PC-9 (cell line): ENCODE data around the gene HES4. TPM values are rescaled to one million over a fixed set of nuclear protein-coding genes. Genes with fewer than 3 reads are reported as not detected.

Source experiments
- BruUV-seq: library from RNA; stranded (reverse); fragments of 400-500 nt; replicated peaks from 2 replicates; lab custom pipeline; 2021; lab: Mats Ljungman, UMichigan
- CTCF ChIA-PET: fragments of 300-600 bp; sonication (Branson Sonifier 250); formaldehyde crosslinking; loops from one replicate; lab custom pipeline; 2022; ENCODE audit warnings: antibody characterized with exemption; lab: Charles Lee
- POLR2A ChIA-PET: fragments of 300-600 bp; sonication (Branson Sonifier 250); formaldehyde crosslinking; loops from one replicate; lab custom pipeline; 2022; ENCODE audit warnings: antibody characterized with exemption; ENCODE audit not compliant: unreplicated experiment; lab: Charles Lee
- DNase-seq, 2 experiments: peaks; one replicate each; pipeline versions ENCODE4 v3.0.0 to v3.0.0-alpha.2; 2015 to 2022; ENCODE audit warnings: mixed read lengths in 1 of 2
- H2AFZ ChIP-seq: fragments of 200-600 bp; sonication (generic); 2 replicates; pipeline ENCODE4 v1.8.1; 2017; ENCODE audit warnings: antibody characterized with exemption
- H3F3A ChIP-seq: fragments of 200-600 bp; sonication (generic); 2 replicates; pipeline ENCODE4 v1.8.1; 2017; ENCODE audit warnings: antibody characterized with exemption, mild to moderate bottlenecking, low read depth; ENCODE audit not compliant: insufficient read depth
- H3K27ac ChIP-seq: fragments of 200-600 bp; sonication (generic); 2 replicates; pipeline ENCODE4 v1.6.1; 2016; ENCODE audit warnings: mixed run types
- H3K27me3 ChIP-seq: fragments of 200-600 bp; sonication (generic); 2 replicates; pipeline ENCODE4 v1.6.1; 2016; ENCODE audit warnings: low read depth, mixed run types; ENCODE audit not compliant: insufficient read depth
- H3K36me3 ChIP-seq: fragments of 200-600 bp; sonication (generic); 2 replicates; pipeline ENCODE4 v1.6.1; 2016; ENCODE audit warnings: low read depth, mixed run types
- H3K4me1 ChIP-seq: fragments of 200-600 bp; sonication (generic); replicated peaks from 2 replicates; pipeline ENCODE4 v1.6.1; 2016; ENCODE audit warnings: mixed run types; ENCODE audit not compliant: insufficient read depth
- H3K4me2 ChIP-seq: fragments of 200-600 bp; sonication (generic); 2 replicates; pipeline ENCODE4 v1.6.1; 2017; ENCODE audit warnings: mixed run types
- H3K4me3 ChIP-seq: fragments of 200-600 bp; sonication (generic); 2 replicates; pipeline ENCODE4 v1.6.1; 2016; ENCODE audit warnings: mixed run types
- H3K79me2 ChIP-seq: fragments of 200-600 bp; sonication (generic); 2 replicates; pipeline ENCODE4 v1.6.1; 2017; ENCODE audit warnings: low read depth, mixed run types
- H3K9me2 ChIP-seq: fragments of 200-600 bp; sonication (generic); 2 replicates; pipeline ENCODE4 v1.8.1; 2017; ENCODE audit warnings: mild to moderate bottlenecking; ENCODE audit not compliant: insufficient read depth
- H3K9me3 ChIP-seq: fragments of 200-600 bp; sonication (generic); 2 replicates; pipeline ENCODE4 v1.8.1; 2016; ENCODE audit warnings: low read depth; ENCODE audit not compliant: insufficient read depth
- H4K20me1 ChIP-seq: fragments of 200-600 bp; sonication (generic); 2 replicates; pipeline ENCODE4 v1.8.1; 2017; ENCODE audit not compliant: insufficient read depth
- EZH2 ChIP-seq: fragments of 200-600 bp; sonication (generic); IDR thresholded peaks from 2 replicates; pipeline ENCODE4 v1.8.0; 2017; ENCODE audit warnings: antibody characterized with exemption, low read depth
- intact Hi-C: fragments of 100-400 bp; cut with micrococcal nuclease; formaldehyde crosslinking; loops from one replicate; pipeline ENCODE4 v1.10.0; 2022; ENCODE audit not compliant: unreplicated experiment
- total RNA-seq: library from RNA; stranded (reverse); gene quantifications from 2 replicates; pipeline ENCODE4 v1.2.3, GENCODE V29; 2021
- TF ChIP-seq, protein P1 (sequence below): fragments of 200-600 bp; sonication (generic); conservative IDR thresholded peaks from 2 replicates; pipeline ENCODE4 v1.6.1; 2017; ENCODE audit warnings: mixed run types, antibody characterized with exemption, mild to moderate bottlenecking, moderate library complexity

The HES4 gene
- total RNA-seq, 1 experiment from 2014 or later: 19.2 TPM

DNA sequence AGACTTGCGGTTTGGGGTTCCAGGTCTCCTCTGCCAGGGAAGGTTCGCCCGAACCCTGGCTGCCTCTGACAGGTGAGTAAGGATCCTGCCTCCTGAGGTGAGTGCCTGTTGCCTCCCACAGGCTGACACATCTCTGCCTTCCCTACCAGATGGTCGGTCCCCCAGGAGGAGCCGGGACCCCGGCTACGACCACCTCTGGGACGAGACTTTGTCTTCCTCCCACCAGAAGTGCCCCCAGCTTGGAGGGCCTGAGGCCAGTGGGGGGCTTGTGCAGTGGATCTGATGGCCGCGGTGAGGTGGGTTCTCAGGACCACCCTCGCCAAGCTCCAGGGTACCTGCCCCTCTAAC is 25.6 kb downstream of the HES4 start:
- Histone ChIP-seq H3K4me1 (peaks cover 13% of the 10 kb centered on the region), H3K9me3 (no peaks in the 10 kb centered on the region), H4K20me1 (no peaks in the 10 kb centered on the region), H3K27ac (no peak overlapping the region), H3K79me2 (no peaks in the 10 kb centered on the region), H3K36me3 (no peaks in the 10 kb centered on the region), H2AFZ (no peak overlapping the region), H3K4me3 (no peak overlapping the region), H3K27me3 (no peaks in the 10 kb centered on the region), H3K9me2 (no peaks in the 10 kb centered on the region), H3F3A (peaks cover 34% of the 10 kb centered on the region), H3K4me2 (no peak overlapping the region)
- no TSS peak for BruUV-seq
- intact Hi-C loops: no loop called here
- DNase-seq: no peak
- CTCF ChIA-PET: no interaction called here
- TF ChIP-seq EZH2: no peak
- TF ChIP-seq, protein P1, sequence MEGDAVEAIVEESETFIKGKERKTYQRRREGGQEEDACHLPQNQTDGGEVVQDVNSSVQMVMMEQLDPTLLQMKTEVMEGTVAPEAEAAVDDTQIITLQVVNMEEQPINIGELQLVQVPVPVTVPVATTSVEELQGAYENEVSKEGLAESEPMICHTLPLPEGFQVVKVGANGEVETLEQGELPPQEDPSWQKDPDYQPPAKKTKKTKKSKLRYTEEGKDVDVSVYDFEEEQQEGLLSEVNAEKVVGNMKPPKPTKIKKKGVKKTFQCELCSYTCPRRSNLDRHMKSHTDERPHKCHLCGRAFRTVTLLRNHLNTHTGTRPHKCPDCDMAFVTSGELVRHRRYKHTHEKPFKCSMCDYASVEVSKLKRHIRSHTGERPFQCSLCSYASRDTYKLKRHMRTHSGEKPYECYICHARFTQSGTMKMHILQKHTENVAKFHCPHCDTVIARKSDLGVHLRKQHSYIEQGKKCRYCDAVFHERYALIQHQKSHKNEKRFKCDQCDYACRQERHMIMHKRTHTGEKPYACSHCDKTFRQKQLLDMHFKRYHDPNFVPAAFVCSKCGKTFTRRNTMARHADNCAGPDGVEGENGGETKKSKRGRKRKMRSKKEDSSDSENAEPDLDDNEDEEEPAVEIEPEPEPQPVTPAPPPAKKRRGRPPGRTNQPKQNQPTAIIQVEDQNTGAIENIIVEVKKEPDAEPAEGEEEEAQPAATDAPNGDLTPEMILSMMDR: no peak
- POLR2A ChIA-PET: no interaction called here

DNA sequence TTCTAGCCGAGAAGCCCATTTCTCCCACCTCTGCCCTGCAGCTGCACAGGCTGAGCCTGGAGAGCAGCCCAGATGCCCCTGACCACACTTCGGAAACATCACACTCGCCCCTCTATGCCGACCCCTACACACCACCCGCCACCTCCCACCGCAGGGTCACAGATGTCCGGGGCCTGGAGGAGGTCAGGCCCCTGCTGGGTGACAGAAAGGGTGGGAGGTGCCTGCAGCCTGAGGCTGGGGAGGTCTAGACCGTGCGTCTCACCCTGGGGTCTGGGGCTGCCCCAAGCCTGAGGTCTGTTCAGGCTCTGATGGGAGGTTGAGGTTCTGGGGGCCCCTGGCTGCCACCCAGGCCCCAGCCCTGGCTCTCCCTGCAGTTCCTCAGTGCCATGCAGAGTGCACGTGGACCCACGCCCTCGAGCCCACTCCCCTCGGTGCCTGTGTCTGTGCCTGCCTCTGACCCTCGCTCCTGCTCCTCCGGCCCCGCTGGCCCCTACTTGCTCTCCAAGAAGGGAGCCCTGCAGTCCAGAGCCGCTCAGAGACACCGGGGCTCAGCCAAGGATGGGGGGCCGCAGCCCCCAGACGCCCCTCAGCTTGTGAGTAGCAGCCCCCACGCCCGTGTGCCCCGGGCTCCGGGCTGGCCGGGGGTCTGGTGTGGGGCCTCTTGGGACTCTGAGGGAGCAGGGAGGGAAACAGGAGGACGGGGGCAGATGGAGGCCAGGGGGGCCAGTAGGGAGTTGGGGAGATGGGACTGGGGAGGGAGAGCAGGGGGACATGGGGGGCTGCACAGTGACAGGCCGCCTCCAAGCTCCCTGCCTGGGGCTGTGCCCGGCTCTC is 26.2 kb downstream of the HES4 start:
- CTCF ChIA-PET: no interaction called here
- no TSS peak for BruUV-seq

DNA sequence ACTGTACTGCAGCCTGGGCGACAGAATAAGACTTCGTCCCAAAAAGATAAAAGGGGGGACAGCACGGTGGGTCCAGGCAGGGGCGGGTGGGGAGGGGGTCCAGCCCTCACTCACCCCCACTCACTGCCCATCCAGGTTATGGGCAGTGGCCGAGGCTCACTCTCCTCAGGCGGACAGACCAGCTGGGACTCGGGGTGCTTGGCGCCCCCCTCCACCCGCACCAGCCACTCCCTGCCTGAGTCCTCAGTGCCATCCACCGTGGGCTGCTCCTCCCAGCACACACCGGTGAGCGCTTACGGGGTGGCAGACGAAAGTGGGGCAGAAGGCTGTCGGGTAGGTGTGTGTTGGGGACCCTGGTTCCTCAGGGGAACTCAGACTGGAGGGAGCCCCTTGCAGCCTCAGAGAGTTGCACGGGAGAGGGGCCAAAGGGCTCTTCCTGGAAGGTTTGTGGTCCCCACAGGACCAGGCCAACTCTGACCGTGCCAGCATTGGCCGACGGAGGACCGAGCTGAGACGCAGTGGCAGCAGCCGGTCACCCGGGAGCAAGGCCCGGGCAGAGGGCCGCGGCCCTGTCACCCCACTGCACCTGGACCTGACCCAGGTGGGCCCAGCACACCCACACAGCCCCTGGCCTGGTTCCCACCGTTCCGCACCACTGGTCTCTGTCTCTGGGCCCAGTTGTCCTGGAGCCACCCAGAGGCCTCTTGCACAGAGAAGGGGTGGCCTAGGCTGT is 27.0 kb downstream of the HES4 start:
- POLR2A ChIA-PET: no interaction called here
- Histone ChIP-seq H3K4me2 (no peak overlapping the region), H3K27me3 (no peaks in the 10 kb centered on the region), H3K4me3 (no peak overlapping the region), H3K36me3 (no peaks in the 10 kb centered on the region), H3K9me3 (no peaks in the 10 kb centered on the region), H3F3A (peaks cover 35% of the 10 kb centered on the region), H4K20me1 (no peaks in the 10 kb centered on the region), H2AFZ (no peak overlapping the region), H3K27ac (no peak overlapping the region), H3K9me2 (no peaks in the 10 kb centered on the region), H3K79me2 (no peaks in the 10 kb centered on the region), H3K4me1 (peaks cover 13% of the 10 kb centered on the region)
- no TSS peak for BruUV-seq
- TF ChIP-seq, protein P1: no peak
- TF ChIP-seq EZH2: no peak
- no peak for DNase-seq
- CTCF ChIA-PET: no interaction called here
- intact Hi-C loops: no loop called here

More for the DNA sequence above, 26.2 kb downstream of the HES4 start:
- no peak overlapping the region for H3K27ac ChIP-seq
- H3K4me2 ChIP-seq: no peak overlapping the region
- H2AFZ ChIP-seq: no peak overlapping the region
- no peaks in the 10 kb centered on the region for H3K36me3 ChIP-seq
- peaks cover 13% of the 10 kb centered on the region for H3K4me1 ChIP-seq
- H3K27me3 ChIP-seq: no peaks in the 10 kb centered on the region
- H4K20me1 ChIP-seq: no peaks in the 10 kb centered on the region
- H3F3A ChIP-seq: peaks cover 34% of the 10 kb centered on the region
- H3K9me2 ChIP-seq: no peaks in the 10 kb centered on the region
- intact Hi-C loops: no loop called here
- POLR2A ChIA-PET: no interaction called here
- no peak for TF ChIP-seq EZH2
- TF ChIP-seq, protein P1: no peak
- H3K9me3 ChIP-seq: no peaks in the 10 kb centered on the region
- H3K4me3 ChIP-seq: no peak overlapping the region
- no peak for DNase-seq
- H3K79me2 ChIP-seq: no peaks in the 10 kb centered on the region
